Tongue (tissue), 2 donors: ENCODE data around the gene ADRA2B. TPM values are rescaled to one million over a fixed set of nuclear protein-coding genes. Genes with fewer than 3 reads are reported as not detected.
"Not testable (repeated sequence)": the region's sequence is repeated elsewhere in the genome, so short reads cannot be mapped to it uniquely, and the experiment has no call there.

Experiments used
- DNase-seq: peaks from one replicate; pipeline ENCODE4 v3.0.0-alpha.2; 2015
- total RNA-seq: library from RNA; depleted of rRNA; stranded (reverse); fragments of >200 nt; gene quantifications from one replicate; pipeline ENCODE4 v1.2.3, GENCODE V29; 2014

Gene ADRA2B
- total RNA-seq, 1 donor from 2014 or later, result 5.2 TPM

GRCh38 chr2:96150007-96150640, 33.8 kb upstream of the ADRA2B start:
- no peak for DNase-seq

- peak; percentile 83 for DNase-seq
These were observed 32.2 kb upstream of the ADRA2B start for GRCh38 chr2:96148410-96149217.

- peak; percentile 37 for DNase-seq
These were observed 31.3 kb upstream of the ADRA2B start for GRCh38 chr2:96147593-96148201.

GRCh38 chr2:96146881-96147592, 30.7 kb upstream of the ADRA2B start:
- DNase-seq, result no peak

- DNase-seq, result peak; percentile 39
These were observed 29.9 kb upstream of the ADRA2B start for GRCh38 chr2:96146153-96146880.

- DNase-seq, result no peak
These were observed 29.4 kb upstream of the ADRA2B start for GRCh38 chr2:96145848-96146152.

- peak; percentile 73 for DNase-seq
These were observed 28.9 kb upstream of the ADRA2B start, which contains the start of gene DUSP2 for GRCh38 chr2:96145036-96145847. Gene DUSP2 (minus strand): TSS chr2:96145440. CDS start chr2:96145354, 86 bp downstream.

GRCh38 chr2:96144481-96145035, 28.2 kb upstream of the ADRA2B start:
- DNase-seq, result peak; percentile 50

GRCh38 chr2:96143848-96144480, 27.6 kb upstream of the ADRA2B start:
- no peak for DNase-seq

GRCh38 chr2:96143231-96143847, 27.0 kb upstream of the ADRA2B start:
- no peak for DNase-seq

- no peak for DNase-seq
These were observed 26.1 kb upstream of the ADRA2B start for GRCh38 chr2:96142217-96143113.

GRCh38 chr2:96141624-96141967, 25.2 kb upstream of the ADRA2B start:
- DNase-seq, result not testable (repeated sequence)

- DNase-seq, result no peak
These were observed 24.7 kb upstream of the ADRA2B start for GRCh38 chr2:96140941-96141623.

- DNase-seq, result no peak
These were observed 22.9 kb upstream of the ADRA2B start for GRCh38 chr2:96139181-96139758.

- DNase-seq, result peak; percentile 74
These were observed 22.1 kb upstream of the ADRA2B start, which contains the start of gene ASTL for GRCh38 chr2:96138179-96139145. Gene ASTL (minus strand): TSS chr2:96138502. CDS start chr2:96138436, 66 bp downstream.
